IMR-90 (cell line): ENCODE data around the gene IQSEC1. TPM values are rescaled to one million over a fixed set of nuclear protein-coding genes. Genes with fewer than 3 reads are reported as not detected.

Experiments
- ATAC-seq: fragments of 200-7000 bp; cut with Tn5 transposase; 2 replicates; pipeline ENCODE4 v1.9.1; 2020; ENCODE audit warnings: low read depth, mild to moderate bottlenecking, moderate library complexity
- BruUV-seq: library from RNA; stranded (reverse); fragments of 400-500 nt; replicated peaks from 2 replicates; lab custom pipeline; 2021; lab: Mats Ljungman, UMichigan
- CTCF ChIA-PET: fragments of 300-600 bp; formaldehyde crosslinking; extraction: SDS; loops from one replicate; lab custom pipeline; 2021; ENCODE audit warnings: antibody characterized with exemption; lab: Yijun Ruan, JAX
- POLR2A ChIA-PET: fragments of 300-600 bp; sonication (Branson Sonifier 250); formaldehyde crosslinking; loops from one replicate; lab custom pipeline; 2022; ENCODE audit warnings: antibody characterized with exemption; ENCODE audit not compliant: unreplicated experiment; lab: Charles Lee
- DNase-seq: peaks from one replicate; pipeline ENCODE4 v3.0.0; 2013
- H2AFZ ChIP-seq: replicated peaks from 2 replicates; pipeline ENCODE3; 2013; ENCODE audit warnings: low read length, mild to moderate bottlenecking; ENCODE audit not compliant: poor library complexity
- H2AK5ac ChIP-seq: 2 replicates; pipeline ENCODE4 v1.6.1; 2013; ENCODE audit warnings: low read depth, low read length, inconsistent platforms
- H2AK9ac ChIP-seq: replicated peaks from 2 replicates; pipeline ENCODE3; 2013; ENCODE audit warnings: mild to moderate bottlenecking, low read depth, low read length, moderate library complexity; ENCODE audit not compliant: poor library complexity
- H2BK120ac ChIP-seq: 2 replicates; pipeline ENCODE4 v1.6.1; 2013; ENCODE audit warnings: low read depth, low read length, inconsistent platforms
- H2BK15ac ChIP-seq: 3 replicates; pipeline ENCODE4 v1.6.1; 2013; ENCODE audit warnings: low read depth, low read length, inconsistent platforms
- H2BK20ac ChIP-seq: 2 replicates; pipeline ENCODE4 v1.6.1; 2013; ENCODE audit warnings: low read depth, mild to moderate bottlenecking, inconsistent platforms, low read length, moderate library complexity
- H2BK5ac ChIP-seq: 2 replicates; pipeline ENCODE4 v1.6.1; 2013; ENCODE audit warnings: mild to moderate bottlenecking, low read depth, low read length, inconsistent platforms; ENCODE audit not compliant: poor library complexity, severe bottlenecking
- H3K14ac ChIP-seq: replicated peaks from 2 replicates; pipeline ENCODE4 v1.6.1; 2013; ENCODE audit warnings: low read depth, low read length, inconsistent platforms
- H3K18ac ChIP-seq: 2 replicates; pipeline ENCODE4 v1.6.1; 2013; ENCODE audit warnings: low read depth, low read length, control low read depth
- H3K23ac ChIP-seq: 2 replicates; pipeline ENCODE4 v1.6.1; 2013; ENCODE audit warnings: low read depth, low read length, inconsistent platforms
- H3K27ac ChIP-seq: 2 replicates; pipeline ENCODE4 v1.5.1; 2013; ENCODE audit warnings: mild to moderate bottlenecking, control low read depth, low read length; ENCODE audit not compliant: insufficient read depth
- H3K27me3 ChIP-seq: 2 replicates; pipeline ENCODE4 v1.6.1; 2013; ENCODE audit warnings: low read length; ENCODE audit not compliant: control insufficient read depth, insufficient read depth
- H3K36me3 ChIP-seq: 2 replicates; pipeline ENCODE4 v1.6.1; 2013; ENCODE audit warnings: low read length, mixed read lengths; ENCODE audit not compliant: control insufficient read depth, insufficient read depth
- H3K4ac ChIP-seq: 2 replicates; pipeline ENCODE4 v1.6.1; 2013; ENCODE audit warnings: low read depth, low read length, inconsistent platforms
- H3K4me1 ChIP-seq: 2 replicates; pipeline ENCODE4 v1.6.1; 2013; ENCODE audit warnings: low read length, mixed read lengths; ENCODE audit not compliant: control insufficient read depth, insufficient read depth
- H3K4me2 ChIP-seq: 2 replicates; pipeline ENCODE4 v1.6.1; 2013; ENCODE audit warnings: low read depth, mild to moderate bottlenecking, control low read depth, low read length, moderate library complexity
- H3K4me3 ChIP-seq: 2 replicates; pipeline ENCODE4 v1.5.1; 2013; ENCODE audit warnings: low read depth, mild to moderate bottlenecking, control low read depth, low read length, moderate library complexity; ENCODE audit not compliant: insufficient read depth
- H3K56ac ChIP-seq: 2 replicates; pipeline ENCODE4 v1.6.1; 2013; ENCODE audit warnings: low read length, inconsistent platforms; ENCODE audit not compliant: insufficient read depth; ENCODE audit errors: extremely low read depth
- H3K79me1 ChIP-seq, 2 experiments: 2 replicates each; pipeline ENCODE4 v1.6.1; 2013; ENCODE audit warnings: low read length in 2 of 2, inconsistent platforms in 1 of 2, low read depth in 1 of 2
- H3K9ac ChIP-seq: 2 replicates; pipeline ENCODE4 v1.6.1; 2013; ENCODE audit warnings: low read depth, low read length, control low read depth
- H3K9me1 ChIP-seq: 2 replicates; pipeline ENCODE4 v1.6.1; 2013; ENCODE audit warnings: low read length, inconsistent platforms; ENCODE audit not compliant: insufficient read depth
- H3K9me3 ChIP-seq: 2 replicates; pipeline ENCODE4 v1.6.1; 2013; ENCODE audit warnings: low read length; ENCODE audit not compliant: control insufficient read depth, insufficient read depth
- H4K20me1 ChIP-seq: 2 replicates; pipeline ENCODE4 v1.6.1; 2013; ENCODE audit warnings: low read length, inconsistent platforms; ENCODE audit not compliant: insufficient read depth
- H4K5ac ChIP-seq: 2 replicates; pipeline ENCODE4 v1.6.1; 2013; ENCODE audit warnings: mild to moderate bottlenecking, low read depth, low read length, control low read depth
- H4K8ac ChIP-seq, 2 experiments: 2 replicates each; pipeline ENCODE4 v1.6.1; 2013; ENCODE audit warnings: low read depth in 2 of 2, low read length in 2 of 2, control low read depth in 1 of 2, inconsistent platforms in 1 of 2
- H4K91ac ChIP-seq: 2 replicates; pipeline ENCODE4 v1.6.1; 2013; ENCODE audit warnings: low read depth, low read length, inconsistent platforms; ENCODE audit not compliant: insufficient read depth
- CEBPB ChIP-seq: IDR thresholded peaks from 2 replicates; pipeline ENCODE4 v1.6.1; 2012; ENCODE audit warnings: low read depth, low read length, improper control_type of control experiment
- CHD1 ChIP-seq: IDR thresholded peaks from 2 replicates; pipeline ENCODE4 v1.6.1; 2012; ENCODE audit warnings: low read depth, low read length, improper control_type of control experiment
- MAFK ChIP-seq: IDR thresholded peaks from 2 replicates; pipeline ENCODE4 v1.6.1; 2012; ENCODE audit warnings: low read depth, low read length, improper control_type of control experiment
- MXI1 ChIP-seq: IDR thresholded peaks from 2 replicates; pipeline ENCODE4 v1.6.1; 2012; ENCODE audit warnings: low read depth, mild to moderate bottlenecking, low read length, moderate library complexity, borderline replicate concordance
- POLR2A ChIP-seq: IDR thresholded peaks from 2 replicates; pipeline ENCODE4 v1.6.1; 2012; ENCODE audit warnings: mild to moderate bottlenecking, low read depth, low read length
- RAD21 ChIP-seq: IDR thresholded peaks from 2 replicates; pipeline ENCODE4 v1.6.1; 2012; ENCODE audit warnings: low read length, improper control_type of control experiment
- WGBS, 2 experiments: methylation state at CpG; one replicate each; pipeline versions ENCODE4 v1.1.5 to v1.1.7; 2013; ENCODE audit warnings: missing lambda C conversion rate in 2 of 2; ENCODE audit not compliant: insufficient read length in 1 of 2; ENCODE audit errors: extremely low coverage in 2 of 2; 5-methylcytosine and 5-hydroxymethylcytosine counted together
- dilution Hi-C: fragments of 300-500 bp; cut with HindIII; formaldehyde crosslinking; loops from one replicate; pipeline ENCODE4 v1.14.3; 2018; ENCODE audit warnings: low sequenced_read_pairs; ENCODE audit not compliant: unreplicated experiment
- in situ Hi-C: fragments of 300-500 bp; cut with MboI; formaldehyde crosslinking; loops from 3 replicates; pipeline ENCODE4 v1.14.3; 2019; ENCODE audit warnings: low sequenced_read_pairs, inconsistent platforms, mixed read lengths
- intact Hi-C: fragments of 100-400 bp; cut with micrococcal nuclease; formaldehyde crosslinking; loops from 2 replicates; pipeline ENCODE4 v1.10.0; 2022
- polyA plus RNA-seq, 3 experiments: library from polyadenylated mRNA; depleted of rRNA; stranded (reverse); fragments of >200 nt; gene quantifications; 2 replicates each; pipeline ENCODE4 v1.2.3, GENCODE V29; 2012; ENCODE audit warnings: low replicate concordance in 1 of 3
- total RNA-seq: library from RNA; depleted of rRNA; stranded (reverse); fragments of >200 nt; gene quantifications from 2 replicates; pipeline ENCODE4 v1.2.3, GENCODE V29; 2012

The IQSEC1 gene
- total and polyA plus RNA-seq, 2 of the 4 experiments (the other 2 are of a cell fraction) = 5.9 to 11.9 TPM

GRCh38 chr3:12898290-12898964 lies 174.8 kb downstream of the IQSEC1 start:
- H3K27me3 ChIP-seq = no peaks in the 10 kb centered on the region
- no peak overlapping the region for H4K91ac ChIP-seq
- H2BK15ac ChIP-seq = no peak overlapping the region
- dilution Hi-C loops = no loop called here
- no peak overlapping the region for H3K18ac ChIP-seq
- H4K8ac ChIP-seq = no peak overlapping the region
- intact Hi-C loops = loop anchor here (10.0 kb wide), 1 partner anchor 86 kb away; no protein-coding TSS in a partner anchor
- H4K5ac ChIP-seq = no peak overlapping the region
- no peak overlapping the region for H2BK20ac ChIP-seq
- no peak overlapping the region for H3K14ac ChIP-seq
- no peaks in the 10 kb centered on the region for H3K9me1 ChIP-seq
- no peaks in the 10 kb centered on the region for H4K20me1 ChIP-seq
- H3K4ac ChIP-seq = no peak overlapping the region
- WGBS, 2 experiments = 68% methylated on average over 14 of the region's 22 CpGs; no CpG with 5 or more reads in 1 of the 2 experiments
- no TSS peak for BruUV-seq
- DNase-seq (no peak), ATAC-seq (no peak)
- H2AK9ac ChIP-seq = no peak overlapping the region
- H3K56ac ChIP-seq = no peak overlapping the region
- H3K36me3 ChIP-seq = peaks cover 21% of the 10 kb centered on the region
- no peak overlapping the region for H3K9ac ChIP-seq
- H2AFZ ChIP-seq = no peak overlapping the region
- no peak overlapping the region for H3K4me2 ChIP-seq
- TF ChIP-seq RAD21 (no peak), POLR2A (no peak), MXI1 (no peak), MAFK (no peak), CEBPB (no peak), CHD1 (no peak)
- H3K79me1 ChIP-seq = no peaks in the 10 kb centered on the region
- H3K9me3 ChIP-seq = no peaks in the 10 kb centered on the region
- in situ Hi-C loops = loop anchor here (25.0 kb wide), 1 partner anchor 761 kb away; no protein-coding TSS in a partner anchor
- H3K27ac ChIP-seq = no peak overlapping the region
- H2BK120ac ChIP-seq = no peak overlapping the region
- ChIA-PET CTCF (no interaction called here), POLR2A (no interaction called here)
- no peak overlapping the region for H3K4me3 ChIP-seq
- no peak overlapping the region for H2BK5ac ChIP-seq
- no peak overlapping the region for H3K23ac ChIP-seq
- H2AK5ac ChIP-seq = no peak overlapping the region
- H3K4me1 ChIP-seq = no peaks in the 10 kb centered on the region
